Liver (tissue), 3 donors: ENCODE data around the gene GAPVD1.
"Not testable (repeated sequence)": the region's sequence is repeated elsewhere in the genome, so short reads cannot be mapped to it uniquely, and the experiment has no call there.

ENCODE experiments used
- ATF3 ChIP-seq: IDR thresholded peaks from 2 replicates; pipeline ENCODE4 v1.6.1; 2016; ENCODE audit warnings: antibody characterized with exemption
- CTCF ChIP-seq: fragments of 150-350 bp; IDR thresholded peaks from 2 replicates; pipeline ENCODE4 v1.5.1; 2017; ENCODE audit warnings: improper control_type of control experiment, low read depth, low read length; ENCODE audit not compliant: missing input control
- EGR1 ChIP-seq, 2 donors: IDR thresholded peaks; 2 replicates each; pipeline ENCODE4 v1.6.1; 2016 to 2018; ENCODE audit warnings: antibody characterized with exemption in 2 of 2, low read depth in 2 of 2
- GABPA ChIP-seq, 2 donors: IDR thresholded peaks in 1 of 2; conservative IDR thresholded peaks in 1 of 2; 2 replicates each; pipeline ENCODE4 v1.6.1; 2016; ENCODE audit warnings: antibody characterized with exemption in 2 of 2, mild to moderate bottlenecking in 1 of 2, moderate library complexity in 1 of 2
- HNF4A ChIP-seq, 2 donors: conservative IDR thresholded peaks; 2 replicates each; pipeline ENCODE4 v1.6.1; 2016; ENCODE audit warnings: antibody characterized with exemption in 2 of 2, mild to moderate bottlenecking in 2 of 2
- JUND ChIP-seq, 2 donors: IDR thresholded peaks; 2 replicates each; pipeline ENCODE4 v1.6.1; 2016; ENCODE audit warnings: antibody characterized with exemption in 2 of 2
- MAX ChIP-seq: IDR thresholded peaks from 2 replicates; pipeline ENCODE4 v1.6.1; 2016; ENCODE audit warnings: antibody characterized with exemption
- YY1 ChIP-seq: IDR thresholded peaks from 2 replicates; pipeline ENCODE4 v1.6.1; 2016; ENCODE audit warnings: antibody characterized with exemption, mild to moderate bottlenecking
- donor health status: healthy.
- donor health status: healthy.

GRCh38 chr9:125286935-125287433 lies 25.4 kb downstream of the GAPVD1 start:
- not testable (repeated sequence) for TF ChIP-seq CTCF; GABPA (IDR thresholded peaks at IDR 0.05 in 1 of 2, conservative IDR thresholded peaks at IDR 0.05 in 1 of 2); MAX; ATF3; HNF4A (conservative IDR thresholded peaks at IDR 0.05); EGR1 (IDR thresholded peaks at IDR 0.05; ENCODE audit: low read depth in 2 of 2); JUND (IDR thresholded peaks at IDR 0.05); YY1
